Endometrium (tissue), 2 donors: ENCODE measurements around the gene TPRN.

Experiments
- FAIRE-seq: peaks from 2 replicates; lab custom pipeline; 2012; peaks lifted over from hg19 to GRCh38; lab: Jason Lieb, UNC
- donor health status: control.
- donor health status: control.

TPRN gene

GRCh38 chr9:137171149-137171900 lies 29.2 kb downstream of the TPRN start:
- no peak for FAIRE-seq

- no peak for FAIRE-seq
Observed at GRCh38 chr9:137170486-137171148, 29.9 kb downstream of the TPRN start.

- no peak for FAIRE-seq
Observed at GRCh38 chr9:137169896-137170358, 30.6 kb downstream of the TPRN start, which contains the start of gene LRRC26. TSS of gene LRRC26 (minus strand) at chr9:137170051. CDS start at chr9:137169943, 108 bp downstream.

- FAIRE-seq, result no peak
Observed at GRCh38 chr9:137168904-137169856, 31.4 kb downstream of the TPRN start.

GRCh38 chr9:137168573-137168903 lies 32.0 kb downstream of the TPRN start:
- FAIRE-seq, result no peak

- no peak for FAIRE-seq
Observed at GRCh38 chr9:137167747-137168572, 32.6 kb downstream of the TPRN start.

GRCh38 chr9:137167277-137167746 lies 33.2 kb downstream of the TPRN start:
- FAIRE-seq, result no peak

- no peak for FAIRE-seq
Observed at GRCh38 chr9:137166380-137167229, 33.9 kb downstream of the TPRN start.

- no peak for FAIRE-seq
Observed at GRCh38 chr9:137165250-137165836, 35.2 kb downstream of the TPRN start.

GRCh38 chr9:137164370-137165249 lies 35.9 kb downstream of the TPRN start:
- no peak for FAIRE-seq

- FAIRE-seq, result no peak
Observed at GRCh38 chr9:137163805-137164204, 36.7 kb downstream of the TPRN start.

GRCh38 chr9:137163365-137163715 lies 37.2 kb downstream of the TPRN start:
- no peak for FAIRE-seq

GRCh38 chr9:137162505-137163364 lies 37.8 kb downstream of the TPRN start:
- FAIRE-seq, result no peak

- no peak for FAIRE-seq
Observed at GRCh38 chr9:137161558-137162486, 38.7 kb downstream of the TPRN start.

- FAIRE-seq, result no peak
Observed at GRCh38 chr9:137160716-137161557, 39.6 kb downstream of the TPRN start.

- no peak for FAIRE-seq
Observed at GRCh38 chr9:137160054-137160425, 40.5 kb downstream of the TPRN start.
